Measurements from ENCODE around the gene NOC4L.

Gene NOC4L

GRCh38 chr12:132150780-132151144 is 6.5 kb downstream of the NOC4L start:
- Histone ChIP-seq H3K27ac (ENCODE audit: low read depth, low read length, poor library complexity, severe bottlenecking) (no peak overlapping the region), H3K4me2 (ENCODE audit: low read length) (no peak overlapping the region), H3F3A (ENCODE audit: insufficient read depth, low read length) (no peaks in the 10 kb centered on the region), H3K79me2 (ENCODE audit: insufficient read depth, low read length) (peaks cover 5% of the 10 kb centered on the region; the same call in 1 of the 2 replicates), H3K9me3 (ENCODE audit: low read length) (no peaks in the 10 kb centered on the region), H3K4me1 (ENCODE audit: insufficient read depth, low read length, severe bottlenecking) (no peaks in the 10 kb centered on the region), H3K36me3 (ENCODE audit: insufficient read depth, low read length) (peaks cover 38% of the 10 kb centered on the region), H3K27me3 (ENCODE audit: insufficient read depth, low read length) (no peaks in the 10 kb centered on the region), H4K20me1 (ENCODE audit: insufficient read depth, low read length) (no peaks in the 10 kb centered on the region), H3K9me2 (ENCODE audit: low read depth, low read length) (no peaks in the 10 kb centered on the region), H3K9ac (ENCODE audit: low read length) (no peak overlapping the region), H2AFZ (ENCODE audit: low read length) (no peak overlapping the region), H3K4me3 (ENCODE audit: low read depth, low read length, poor library complexity, severe bottlenecking) (no peak overlapping the region)
- TF ChIP-seq, protein P1, sequence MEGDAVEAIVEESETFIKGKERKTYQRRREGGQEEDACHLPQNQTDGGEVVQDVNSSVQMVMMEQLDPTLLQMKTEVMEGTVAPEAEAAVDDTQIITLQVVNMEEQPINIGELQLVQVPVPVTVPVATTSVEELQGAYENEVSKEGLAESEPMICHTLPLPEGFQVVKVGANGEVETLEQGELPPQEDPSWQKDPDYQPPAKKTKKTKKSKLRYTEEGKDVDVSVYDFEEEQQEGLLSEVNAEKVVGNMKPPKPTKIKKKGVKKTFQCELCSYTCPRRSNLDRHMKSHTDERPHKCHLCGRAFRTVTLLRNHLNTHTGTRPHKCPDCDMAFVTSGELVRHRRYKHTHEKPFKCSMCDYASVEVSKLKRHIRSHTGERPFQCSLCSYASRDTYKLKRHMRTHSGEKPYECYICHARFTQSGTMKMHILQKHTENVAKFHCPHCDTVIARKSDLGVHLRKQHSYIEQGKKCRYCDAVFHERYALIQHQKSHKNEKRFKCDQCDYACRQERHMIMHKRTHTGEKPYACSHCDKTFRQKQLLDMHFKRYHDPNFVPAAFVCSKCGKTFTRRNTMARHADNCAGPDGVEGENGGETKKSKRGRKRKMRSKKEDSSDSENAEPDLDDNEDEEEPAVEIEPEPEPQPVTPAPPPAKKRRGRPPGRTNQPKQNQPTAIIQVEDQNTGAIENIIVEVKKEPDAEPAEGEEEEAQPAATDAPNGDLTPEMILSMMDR (IDR thresholded peaks at IDR 0.05; ENCODE audit: low read length), result no peak
- no peak for TF ChIP-seq EZH2 (IDR thresholded peaks at IDR 0.05; ENCODE audit: borderline replicate concordance, low read length)

GRCh38 chr12:132151145-132151765 is 7.0 kb downstream of the NOC4L start:
- peaks cover 43% of the 10 kb centered on the region for H3K36me3 ChIP-seq (ENCODE audit: insufficient read depth, low read length)
- H4K20me1 ChIP-seq (ENCODE audit: insufficient read depth, low read length), result no peaks in the 10 kb centered on the region
- TF ChIP-seq, protein P1 (IDR thresholded peaks at IDR 0.05; ENCODE audit: low read length), result no peak
- TF ChIP-seq EZH2 (IDR thresholded peaks at IDR 0.05; ENCODE audit: borderline replicate concordance, low read length), result no peak

DNA sequence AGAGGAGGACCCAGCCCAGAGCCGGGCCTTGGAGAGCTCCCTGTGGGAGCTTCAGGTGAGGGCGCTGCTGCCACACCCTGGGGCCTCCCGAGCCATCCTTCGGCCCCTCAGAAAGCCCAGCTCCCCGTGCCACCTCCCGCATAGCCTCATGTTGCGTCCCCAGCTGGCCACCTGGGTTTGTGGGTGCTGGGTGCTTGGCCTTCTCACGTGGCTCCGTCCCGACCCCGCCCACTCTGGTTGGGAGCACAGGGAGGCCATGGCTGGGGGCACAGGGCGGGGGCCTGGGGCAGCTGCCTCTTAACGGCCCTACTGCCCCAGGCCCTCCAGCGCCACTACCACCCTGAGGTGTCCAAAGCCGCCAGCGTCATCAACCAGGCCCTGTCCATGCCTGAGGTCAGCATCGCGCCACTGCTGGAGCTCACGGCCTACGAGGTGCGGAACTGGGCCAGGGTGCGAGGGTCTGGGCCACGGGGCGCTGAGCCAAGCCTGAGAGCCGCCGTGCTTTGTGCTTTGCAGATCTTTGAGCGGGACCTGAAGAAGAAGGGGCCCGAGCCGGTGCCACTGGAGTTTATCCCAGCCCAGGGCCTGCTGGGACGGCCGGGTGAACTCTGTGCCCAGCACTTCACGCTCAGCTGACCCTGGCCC is 7.6 kb downstream of the NOC4L start:
- H3K36me3 ChIP-seq (ENCODE audit: insufficient read depth, low read length), result peaks cover 46% of the 10 kb centered on the region
- H3K4me2 ChIP-seq (ENCODE audit: low read length), result no peak overlapping the region
- H3K27me3 ChIP-seq (ENCODE audit: insufficient read depth, low read length), result no peaks in the 10 kb centered on the region
- no peaks in the 10 kb centered on the region for H4K20me1 ChIP-seq (ENCODE audit: insufficient read depth, low read length)
- no peak overlapping the region for H2AFZ ChIP-seq (ENCODE audit: low read length)
- no peak overlapping the region for H3K4me3 ChIP-seq (ENCODE audit: low read depth, low read length, poor library complexity, severe bottlenecking)
- H3K4me1 ChIP-seq (ENCODE audit: insufficient read depth, low read length, severe bottlenecking), result no peaks in the 10 kb centered on the region
- H3K27ac ChIP-seq (ENCODE audit: low read depth, low read length, poor library complexity, severe bottlenecking), result no peak overlapping the region
- peaks cover 9% of the 10 kb centered on the region; the same call in 1 of the 2 replicates for H3F3A ChIP-seq (ENCODE audit: insufficient read depth, low read length)
- no peaks in the 10 kb centered on the region for H3K9me2 ChIP-seq (ENCODE audit: low read depth, low read length)
- peaks cover 1% of the 10 kb centered on the region; the same call in 1 of the 2 replicates for H3K9me3 ChIP-seq (ENCODE audit: low read length)
- H3K9ac ChIP-seq (ENCODE audit: low read length), result no peak overlapping the region
- no peak for TF ChIP-seq EZH2 (IDR thresholded peaks at IDR 0.05; ENCODE audit: borderline replicate concordance, low read length)
- TF ChIP-seq, protein P1 (IDR thresholded peaks at IDR 0.05; ENCODE audit: low read length), result no peak
- no peaks in the 10 kb centered on the region for H3K79me2 ChIP-seq (ENCODE audit: insufficient read depth, low read length)

More at GRCh38 chr12:132151145-132151765, 7.0 kb downstream of the NOC4L start:
- no peak overlapping the region for H2AFZ ChIP-seq (ENCODE audit: low read length)
- H3K4me1 ChIP-seq (ENCODE audit: insufficient read depth, low read length, severe bottlenecking), result no peaks in the 10 kb centered on the region
- no peak overlapping the region for H3K27ac ChIP-seq (ENCODE audit: low read depth, low read length, poor library complexity, severe bottlenecking)
- 0 out of 2 replicates have a peak, but pooled peaks cover 3% of the 10 kb centered on the region for H3F3A ChIP-seq (ENCODE audit: insufficient read depth, low read length)
- no peak overlapping the region for H3K4me3 ChIP-seq (ENCODE audit: low read depth, low read length, poor library complexity, severe bottlenecking)
- H3K4me2 ChIP-seq (ENCODE audit: low read length), result no peak overlapping the region
- 0 out of 2 replicates have a peak, but pooled peaks cover 3% of the 10 kb centered on the region for H3K79me2 ChIP-seq (ENCODE audit: insufficient read depth, low read length)
- H3K9ac ChIP-seq (ENCODE audit: low read length), result no peak overlapping the region
- no peaks in the 10 kb centered on the region for H3K27me3 ChIP-seq (ENCODE audit: insufficient read depth, low read length)
- no peaks in the 10 kb centered on the region for H3K9me3 ChIP-seq (ENCODE audit: low read length)
- H3K9me2 ChIP-seq (ENCODE audit: low read depth, low read length), result no peaks in the 10 kb centered on the region
